Caco-2 (cell line): ENCODE data around the gene SPINK6. TPM values are rescaled to one million over a fixed set of nuclear protein-coding genes. Genes with fewer than 3 reads are reported as not detected.
A peak's percentile ranks its signal among the peaks of the same experiment; 100 is the strongest.

Source experiments
- BruUV-seq: library from RNA; stranded (reverse); fragments of 400-500 nt; replicated peaks from 2 replicates; lab custom pipeline; 2021; lab: Mats Ljungman, UMichigan
- CTCF ChIA-PET: fragments of 300-600 bp; sonication (Branson Sonifier 250); formaldehyde crosslinking; loops from one replicate; lab custom pipeline; 2022; ENCODE audit warnings: antibody characterized with exemption; lab: Charles Lee
- POLR2A ChIA-PET: fragments of 300-600 bp; sonication (Branson Sonifier 250); formaldehyde crosslinking; loops from one replicate; lab custom pipeline; 2022; ENCODE audit warnings: antibody characterized with exemption; lab: Charles Lee
- DNase-seq, 2 experiments: peaks; one replicate each; pipeline versions ENCODE4 v3.0.0 to v3.0.0-alpha.2; 2020 to 2022
- H3K27me3 ChIP-seq: replicated peaks from 2 replicates; pipeline ENCODE4 v1.6.0; 2011; ENCODE audit warnings: low read length; ENCODE audit not compliant: control insufficient read depth, insufficient read depth
- H3K36me3 ChIP-seq: 2 replicates; pipeline ENCODE4 v1.5.1; 2011; ENCODE audit warnings: low read length; ENCODE audit not compliant: control insufficient read depth, insufficient read depth
- H3K4me1 ChIP-seq: fragments of 250-450 bp; sonication (Bioruptor Pico); 2 replicates; pipeline ENCODE4 v1.5.1; 2020; ENCODE audit warnings: mild to moderate bottlenecking
- H3K4me3 ChIP-seq: 2 replicates; pipeline ENCODE4 v1.5.1; 2011; ENCODE audit warnings: low read depth, mild to moderate bottlenecking, control low read depth, low read length
- H3K9me3 ChIP-seq: fragments of 250-450 bp; sonication (Bioruptor Pico); 2 replicates; pipeline ENCODE4 v1.5.1; 2020; ENCODE audit warnings: mild to moderate bottlenecking, moderate library complexity
- H3K27ac Mint-ChIP-seq: one replicate; pipeline ENCODE4 v1.8.0; 2022; ENCODE audit warnings: mixed read lengths; ENCODE audit not compliant: unreplicated experiment
- H3K27me3 Mint-ChIP-seq: one replicate; pipeline ENCODE4 v1.8.0; 2022; ENCODE audit warnings: mixed read lengths; ENCODE audit not compliant: insufficient read depth, unreplicated experiment
- H3K36me3 Mint-ChIP-seq: one replicate; pipeline ENCODE4 v1.8.0; 2022; ENCODE audit warnings: mild to moderate bottlenecking, mixed read lengths; ENCODE audit not compliant: insufficient read depth, unreplicated experiment
- H3K4me1 Mint-ChIP-seq: one replicate; pipeline ENCODE4 v1.8.0; 2022; ENCODE audit warnings: low read depth, mixed read lengths; ENCODE audit not compliant: unreplicated experiment
- H3K4me3 Mint-ChIP-seq: one replicate; pipeline ENCODE4 v1.8.0; 2022; ENCODE audit warnings: mild to moderate bottlenecking, moderate library complexity, mixed read lengths; ENCODE audit not compliant: unreplicated experiment
- H3K9me3 Mint-ChIP-seq: one replicate; pipeline ENCODE4 v1.8.0; 2022; ENCODE audit warnings: mixed read lengths; ENCODE audit not compliant: unreplicated experiment
- CTCF ChIP-seq, 2 experiments: fragments of 200-600 bp in 1 of 2; IDR thresholded peaks; 1 replicate in 1 of 2; 2 replicates in 1 of 2; pipeline versions ENCODE4 v1.5.1 to v1.8.0; 2011 to 2022; ENCODE audit warnings: antibody characterized with exemption in 1 of 2, control low read depth in 1 of 2, inconsistent platforms in 1 of 2, low read depth in 1 of 2, low read length in 1 of 2, mild to moderate bottlenecking in 1 of 2, moderate library complexity in 1 of 2; ENCODE audit not compliant: insufficient read depth in 1 of 2, severe bottlenecking in 1 of 2, unreplicated experiment in 1 of 2
- intact Hi-C: fragments of 100-400 bp; cut with micrococcal nuclease; formaldehyde crosslinking; loops from one replicate; pipeline ENCODE4 v1.10.0; 2022; ENCODE audit not compliant: unreplicated experiment
- total RNA-seq: library from RNA; stranded (reverse); gene quantifications from 2 replicates; pipeline ENCODE4 v1.2.3, GENCODE V29; 2022

SPINK6 gene
- total RNA-seq, 1 experiment from 2014 or later: not detected

DNA sequence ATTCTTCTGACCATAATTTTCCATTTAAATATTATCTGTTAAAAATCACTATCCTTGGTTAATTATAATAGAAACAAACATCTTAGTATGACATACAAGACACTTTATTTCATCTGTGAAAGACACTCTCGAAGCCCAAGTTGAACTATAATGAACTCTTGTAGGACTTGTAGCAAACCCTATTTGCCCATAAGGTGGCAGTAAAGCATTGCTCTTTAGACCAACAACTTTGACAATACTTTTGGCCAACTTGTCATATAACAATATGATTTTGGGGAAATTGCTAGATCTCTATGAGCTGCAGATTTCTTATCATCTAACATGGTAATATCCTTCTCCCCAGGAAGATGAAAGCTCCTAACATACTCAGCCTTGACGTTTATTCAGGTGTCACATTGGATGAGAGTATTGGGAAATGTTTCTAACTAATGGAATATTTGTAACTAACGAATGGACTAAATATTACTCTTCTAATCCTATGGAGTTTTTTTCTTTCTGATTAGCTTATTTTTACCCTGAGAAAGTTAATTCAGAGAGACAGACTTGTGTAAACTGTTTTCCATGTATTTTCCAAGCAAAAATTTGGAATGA is 23.5 kb upstream of the SPINK6 start:
- BruUV-seq: no TSS peak
- POLR2A ChIA-PET: no interaction called here
- peak; percentile 64 to 69 for TF ChIP-seq CTCF (IDR thresholded peaks at IDR 0.05; ENCODE audit: insufficient read depth in 1 of 2, low read depth in 1 of 2, low read length in 1 of 2, severe bottlenecking in 1 of 2, unreplicated experiment in 1 of 2)
- Mint-ChIP-seq H3K4me1 (peaks cover 9% of the 10 kb centered on the region), H3K9me3 (no peaks in the 10 kb centered on the region), H3K27me3 (no peaks in the 10 kb centered on the region), H3K36me3 (no peaks in the 10 kb centered on the region), H3K4me3 (no peak overlapping the region), H3K27ac (no peak overlapping the region)
- Histone ChIP-seq H3K9me3 (no peaks in the 10 kb centered on the region), H3K4me3 (no peak overlapping the region), H3K27me3 (no peaks in the 10 kb centered on the region), H3K36me3 (no peaks in the 10 kb centered on the region), H3K4me1 (no peaks in the 10 kb centered on the region)
- CTCF ChIA-PET: interaction anchor here (0.9 to 1.5 kb wide), 2 partner anchors 551 to 554 kb away, joined by 3 to 7 read pairs; no protein-coding TSS in a partner anchor
- intact Hi-C loops: loop anchor here (1.0 to 5.0 kb wide), 7 partner anchors 33 to 552 kb away; no protein-coding TSS in a partner anchor
- DNase-seq: peak in 1 of 2 experiments; percentile 44

GRCh38 chr5:148186248-148187003 is 16.4 kb upstream of the SPINK6 start:
- Histone ChIP-seq H3K9me3 (no peaks in the 10 kb centered on the region), H3K36me3 (no peaks in the 10 kb centered on the region), H3K27me3 (no peaks in the 10 kb centered on the region), H3K4me1 (no peaks in the 10 kb centered on the region), H3K4me3 (no peak overlapping the region)
- BruUV-seq: no TSS peak
- H3K4me3 Mint-ChIP-seq: no peak overlapping the region
- peaks cover 4% of the 10 kb centered on the region for H3K27me3 Mint-ChIP-seq
- peaks cover 8% of the 10 kb centered on the region for H3K4me1 Mint-ChIP-seq
- H3K36me3 Mint-ChIP-seq: no peaks in the 10 kb centered on the region
- POLR2A ChIA-PET: interaction anchor here (0.5 kb wide), 1 partner anchor 889 kb away, joined by 9 read pairs; no protein-coding TSS in a partner anchor
- intact Hi-C loops: loop anchor here (10.0 kb wide), 1 partner anchor 258 kb away; no protein-coding TSS in a partner anchor
- H3K9me3 Mint-ChIP-seq: no peaks in the 10 kb centered on the region
- CTCF ChIA-PET: interaction anchor here (0.6 kb wide), 1 partner anchor 458 kb away, joined by 6 read pairs; no protein-coding TSS in a partner anchor
- H3K27ac Mint-ChIP-seq: no peak overlapping the region
- DNase-seq: no peak
- no peak for TF ChIP-seq CTCF (IDR thresholded peaks at IDR 0.05; ENCODE audit: insufficient read depth in 1 of 2, low read depth in 1 of 2, low read length in 1 of 2, severe bottlenecking in 1 of 2, unreplicated experiment in 1 of 2)

DNA sequence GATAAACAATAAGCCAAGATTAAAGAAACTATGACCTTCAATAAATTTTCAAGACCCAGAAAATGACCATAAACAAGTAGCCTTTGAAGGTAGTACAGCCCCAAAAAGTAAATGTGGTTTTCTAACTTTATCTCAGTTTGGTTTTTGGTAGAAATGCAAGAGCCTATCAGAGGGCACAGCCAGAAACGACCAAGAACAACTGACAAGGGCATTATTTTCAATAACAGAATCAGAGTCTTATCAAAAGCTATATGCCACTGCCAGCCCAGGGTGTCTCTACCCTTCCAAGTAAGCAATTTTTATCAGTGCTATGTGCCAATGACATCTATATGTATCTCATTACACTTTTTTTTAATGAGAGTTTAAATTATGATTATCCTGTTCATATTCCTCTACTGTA is 11.8 kb upstream of the SPINK6 start:
- Mint-ChIP-seq H3K9me3 (no peaks in the 10 kb centered on the region), H3K27ac (no peak overlapping the region), H3K4me3 (no peak overlapping the region), H3K36me3 (no peaks in the 10 kb centered on the region), H3K27me3 (peaks cover 4% of the 10 kb centered on the region), H3K4me1 (no peaks in the 10 kb centered on the region)
- no TSS peak for BruUV-seq
- intact Hi-C loops: no loop called here
- DNase-seq: no peak
- no peaks in the 10 kb centered on the region for H3K4me1 ChIP-seq
- no peaks in the 10 kb centered on the region for H3K36me3 ChIP-seq
- no peaks in the 10 kb centered on the region for H3K27me3 ChIP-seq
- ChIA-PET POLR2A (no interaction called here), CTCF (no interaction called here)
- H3K9me3 ChIP-seq: no peaks in the 10 kb centered on the region
- TF ChIP-seq CTCF (IDR thresholded peaks at IDR 0.05; ENCODE audit: insufficient read depth in 1 of 2, low read depth in 1 of 2, low read length in 1 of 2, severe bottlenecking in 1 of 2, unreplicated experiment in 1 of 2): no peak
- H3K4me3 ChIP-seq: no peak overlapping the region
